CD4-positive, alpha-beta T cell treated with Interleukin-6 for 4 hours (primary cell): ENCODE results near the gene CACNA1C.

Experiments
- DNase-seq: peaks from one replicate; pipeline ENCODE4 v3.0.0-alpha.2; 2020; ENCODE audit warnings: mixed read lengths

CACNA1C gene

GRCh38 chr12:2439332-2440100, 386.7 kb downstream of the CACNA1C start:
- DNase-seq, result no peak

DNA sequence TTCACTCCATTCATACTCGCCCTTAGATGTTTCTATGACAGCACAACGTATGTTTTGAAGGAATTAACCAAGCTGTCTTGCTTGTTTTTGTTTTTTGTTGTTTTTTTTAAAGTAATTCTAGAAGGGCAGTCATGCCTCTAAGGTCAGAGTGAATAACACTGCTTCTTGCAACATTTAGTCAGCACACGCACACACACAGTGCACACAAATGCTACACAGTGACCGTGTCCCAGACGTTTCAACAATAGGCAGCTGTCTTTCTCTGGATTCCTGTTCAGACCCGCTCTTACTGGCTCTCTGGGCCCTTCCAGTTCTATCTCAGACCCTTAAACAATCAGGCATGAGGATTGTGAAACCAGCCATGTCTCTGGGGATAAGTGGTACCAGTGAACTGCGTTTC, 391.0 kb downstream of the CACNA1C start:
- no peak for DNase-seq

DNA sequence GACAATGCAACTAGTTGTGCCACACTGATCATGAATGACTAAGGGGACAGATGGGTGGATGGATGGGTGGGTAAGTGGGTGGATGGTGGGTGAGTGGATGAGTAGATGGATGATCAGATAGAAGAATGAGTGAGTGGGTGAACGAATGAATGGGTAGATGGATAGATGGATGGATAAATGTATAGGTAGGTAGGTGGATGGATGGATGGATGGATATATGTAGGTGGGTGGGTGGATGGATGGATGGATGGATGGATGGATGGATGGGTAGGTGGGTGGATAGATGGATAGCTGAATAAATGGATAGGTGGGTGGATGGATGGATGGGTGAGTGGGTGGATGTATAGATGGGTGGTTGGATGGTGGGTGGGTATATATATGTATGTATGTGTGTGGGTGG, 393.2 kb downstream of the CACNA1C start:
- no peak for DNase-seq

GRCh38 chr12:2447861-2448260, 395.1 kb downstream of the CACNA1C start:
- DNase-seq, result no peak

DNA sequence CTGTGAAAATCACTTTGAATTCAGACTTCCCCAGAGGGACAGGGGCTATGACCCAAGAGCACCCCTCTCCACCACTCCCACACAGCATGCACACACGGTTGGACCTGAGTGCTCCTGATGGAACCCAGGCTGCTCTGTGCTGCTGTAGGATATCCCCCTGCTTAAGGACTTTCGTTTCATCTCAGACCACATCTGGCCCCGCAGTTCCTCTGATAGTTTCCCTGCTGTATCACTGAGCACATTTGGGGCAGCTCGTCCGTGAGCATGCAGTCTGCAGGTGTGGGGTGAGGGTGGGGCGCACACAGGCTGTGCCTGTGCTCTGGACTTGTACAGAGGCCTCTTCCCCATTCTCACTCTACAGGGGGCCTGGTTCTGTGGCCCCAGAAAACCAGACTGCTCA, 396.8 kb downstream of the CACNA1C start:
- no peak for DNase-seq

- DNase-seq, result no peak
These were observed 397.8 kb downstream of the CACNA1C start for GRCh38 chr12:2450553-2450952.

DNA sequence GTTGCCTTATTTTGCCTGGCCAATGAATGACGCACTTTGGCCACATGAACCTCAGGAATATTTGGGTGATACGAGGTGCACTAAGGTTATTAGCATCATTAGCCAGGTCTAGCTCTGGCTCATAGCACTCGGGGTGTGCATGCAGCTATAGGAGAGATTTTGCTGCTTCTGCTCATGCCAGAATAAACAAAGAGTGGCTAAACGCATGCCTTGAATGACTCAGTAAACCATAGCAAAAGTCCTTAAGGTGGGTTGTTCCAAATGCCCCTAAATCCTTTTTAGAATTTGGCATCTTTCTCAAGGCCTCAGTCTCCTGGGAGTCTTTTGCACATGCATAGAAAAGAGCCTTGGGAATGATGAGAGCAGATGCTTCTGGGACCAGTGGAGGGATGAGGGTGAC, 398.2 kb downstream of the CACNA1C start:
- DNase-seq, result no peak

DNA sequence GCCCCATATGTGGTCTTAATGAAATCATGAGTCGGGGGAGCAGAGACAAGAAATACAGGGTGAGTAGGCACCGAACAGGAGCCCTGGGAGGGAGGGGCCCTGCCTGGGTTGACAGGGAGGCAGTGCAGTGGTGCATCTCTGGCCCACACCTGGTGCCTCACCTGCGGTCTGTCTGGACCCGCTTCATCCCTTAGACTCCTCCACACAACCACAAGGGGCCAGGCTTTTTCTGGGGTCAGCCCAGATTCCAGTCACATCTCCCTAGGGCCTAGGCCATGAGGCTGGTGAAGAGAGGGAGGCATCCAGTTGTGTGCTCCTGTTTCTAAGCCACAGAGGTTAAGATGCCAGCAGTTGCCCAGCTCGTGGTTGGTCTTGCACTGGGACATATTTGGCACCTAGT, 398.7 kb downstream of the CACNA1C start:
- no peak for DNase-seq

DNA sequence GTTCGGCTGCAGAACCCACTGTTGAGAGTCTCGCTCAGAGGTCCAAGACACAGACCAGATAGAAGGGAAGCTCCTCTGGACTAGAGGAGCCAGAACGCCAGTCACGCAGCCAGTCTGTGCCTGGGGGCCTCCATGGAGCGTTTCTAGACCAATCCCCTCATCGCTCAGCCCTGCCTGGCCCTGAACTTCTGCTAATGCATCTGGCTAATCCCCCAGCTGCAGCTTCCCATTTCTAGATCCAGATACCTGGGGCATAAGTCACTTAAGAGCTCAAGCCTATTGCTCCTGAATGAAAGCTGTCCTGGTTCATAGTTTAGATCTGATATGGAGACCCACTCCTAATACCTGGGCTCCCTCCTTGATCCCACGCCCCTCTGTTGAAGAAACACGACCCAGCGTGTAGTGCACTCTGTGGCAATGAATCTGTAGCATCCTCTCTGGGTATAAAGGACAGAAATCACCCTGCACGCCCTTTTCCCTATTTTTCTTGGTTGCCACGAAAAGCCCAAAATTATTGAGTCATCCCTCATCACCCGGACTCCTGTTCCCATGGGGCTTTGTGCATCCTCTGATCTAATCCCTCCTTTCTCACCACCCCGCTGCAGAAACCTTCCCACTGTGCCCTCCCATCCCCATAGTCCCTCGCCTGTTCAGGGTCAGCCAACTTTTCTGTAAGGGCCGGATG, 400.4 kb downstream of the CACNA1C start:
- no peak for DNase-seq

GRCh38 chr12:2453761-2454090, 400.9 kb downstream of the CACNA1C start:
- no peak for DNase-seq

GRCh38 chr12:2454601-2455177, 401.9 kb downstream of the CACNA1C start:
- no peak for DNase-seq

DNA sequence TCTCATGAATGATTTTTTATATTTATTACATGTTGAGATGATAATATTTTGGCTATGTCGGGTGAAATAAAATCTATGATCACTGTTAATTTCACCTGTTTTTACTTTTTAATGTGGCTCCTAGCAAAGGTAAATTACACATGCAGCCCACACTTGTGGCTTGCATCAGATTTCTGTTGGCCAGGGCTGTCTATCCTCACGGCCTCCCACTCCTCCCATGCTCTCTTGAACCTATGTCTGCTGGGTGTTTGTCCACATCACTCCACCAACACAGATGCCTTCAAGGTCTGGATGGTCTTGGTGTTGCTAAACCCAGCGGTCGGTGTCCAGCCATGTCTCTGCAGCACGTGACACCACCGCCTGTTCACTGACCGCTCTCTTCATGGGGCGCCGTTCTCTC, 402.6 kb downstream of the CACNA1C start:
- DNase-seq, result no peak

GRCh38 chr12:2456122-2456812, 403.5 kb downstream of the CACNA1C start:
- no peak for DNase-seq

- no peak for DNase-seq
These were observed 404.0 kb downstream of the CACNA1C start for GRCh38 chr12:2456813-2457186.

GRCh38 chr12:2457215-2457932, 404.6 kb downstream of the CACNA1C start:
- DNase-seq, result no peak

DNA sequence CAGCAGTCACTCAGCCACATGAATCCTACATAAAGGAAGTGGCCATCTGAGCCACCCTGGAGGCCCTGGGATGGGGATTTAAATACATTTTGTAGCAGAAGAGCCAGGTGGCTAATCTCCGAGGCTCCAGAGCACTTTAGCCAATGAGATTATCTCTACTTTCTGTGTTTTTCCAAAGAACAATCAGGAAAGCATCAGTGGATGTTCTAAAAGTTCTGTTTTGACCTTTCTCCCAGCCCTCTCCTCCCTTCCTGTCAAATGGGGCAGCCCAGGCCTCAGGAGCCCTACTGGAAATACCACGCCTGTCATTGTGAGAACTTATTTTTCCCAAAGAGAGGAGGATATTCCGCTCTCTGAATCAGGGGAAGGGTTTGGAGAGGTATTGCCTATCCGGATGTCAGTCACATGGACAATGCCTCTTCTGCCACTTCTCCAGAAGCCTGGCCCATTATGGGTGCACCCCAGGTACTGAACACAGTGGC, 405.2 kb downstream of the CACNA1C start:
- DNase-seq, result no peak

DNA sequence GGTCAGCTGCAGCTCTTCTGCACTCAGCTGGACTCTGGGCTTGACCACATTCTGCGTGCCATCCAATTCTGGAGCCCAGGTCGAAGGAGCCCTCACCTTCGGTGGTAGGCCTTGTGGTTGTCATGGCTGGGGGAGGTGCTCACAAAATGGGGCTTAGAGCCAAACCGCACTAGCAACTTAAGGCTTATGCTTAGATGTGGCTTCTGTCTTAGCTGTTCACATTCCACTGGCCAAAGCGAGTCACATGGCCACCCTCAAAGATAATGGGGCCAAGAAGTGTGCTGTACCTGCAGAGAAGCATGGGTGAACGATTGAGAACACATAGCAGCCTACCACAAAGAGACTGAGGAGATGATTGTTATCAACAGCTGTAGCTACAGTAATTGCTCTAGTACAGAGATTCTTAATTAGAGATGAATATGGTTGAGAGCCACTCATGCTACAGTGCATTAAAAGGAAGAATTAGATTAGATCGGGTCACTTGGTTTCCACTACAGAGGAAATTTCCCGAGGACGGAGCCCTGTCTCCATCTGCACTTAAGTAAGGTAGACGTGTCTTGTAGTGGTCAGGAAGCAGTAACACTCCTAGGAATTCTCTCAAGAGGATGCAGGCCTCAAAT, 407.4 kb downstream of the CACNA1C start:
- no peak for DNase-seq

- DNase-seq, result no peak
These were observed 408.3 kb downstream of the CACNA1C start for GRCh38 chr12:2461046-2461445.

DNA sequence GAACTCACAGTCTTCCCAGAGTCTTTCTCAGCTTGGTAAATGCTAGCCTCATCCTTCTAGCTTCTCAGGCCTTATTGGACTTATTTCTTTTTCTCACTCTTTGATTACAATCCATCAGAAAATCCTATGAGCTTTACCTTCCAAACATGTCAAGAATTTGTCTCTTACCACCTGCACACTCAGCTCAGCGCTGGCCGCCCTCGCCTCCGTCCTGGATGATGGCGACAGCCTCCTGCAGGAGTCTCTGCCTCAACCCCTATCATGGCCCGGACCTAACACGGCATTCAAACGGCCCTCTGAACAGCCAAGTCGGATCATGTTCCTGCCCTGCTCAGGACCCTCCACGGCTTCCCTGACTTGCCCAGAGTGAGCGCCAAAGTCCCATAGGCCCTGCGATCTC, 408.9 kb downstream of the CACNA1C start:
- no peak for DNase-seq

- DNase-seq, result no peak
These were observed 409.3 kb downstream of the CACNA1C start for GRCh38 chr12:2462087-2462486.

- DNase-seq, result no peak
These were observed 410.9 kb downstream of the CACNA1C start for GRCh38 chr12:2463719-2464118.

DNA sequence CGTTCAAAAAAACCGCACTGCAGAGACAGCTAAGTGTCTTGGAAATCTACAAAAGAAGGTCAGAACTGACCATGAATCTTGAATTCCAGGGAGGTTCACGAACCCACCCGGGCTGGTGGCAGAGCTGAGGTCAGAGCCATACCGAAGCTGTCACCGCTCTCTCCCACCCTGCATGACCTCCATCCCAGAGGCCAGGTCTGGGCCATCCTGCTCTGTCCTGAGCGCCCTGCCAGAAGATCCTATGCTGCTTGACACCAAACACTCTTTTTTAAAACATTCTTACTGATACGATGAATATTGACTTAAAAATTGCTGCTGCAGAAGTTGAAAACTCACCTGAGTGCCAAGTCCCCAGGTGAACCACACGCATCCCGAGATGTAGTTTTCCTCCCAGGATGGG, 412.9 kb downstream of the CACNA1C start:
- DNase-seq, result no peak

DNA sequence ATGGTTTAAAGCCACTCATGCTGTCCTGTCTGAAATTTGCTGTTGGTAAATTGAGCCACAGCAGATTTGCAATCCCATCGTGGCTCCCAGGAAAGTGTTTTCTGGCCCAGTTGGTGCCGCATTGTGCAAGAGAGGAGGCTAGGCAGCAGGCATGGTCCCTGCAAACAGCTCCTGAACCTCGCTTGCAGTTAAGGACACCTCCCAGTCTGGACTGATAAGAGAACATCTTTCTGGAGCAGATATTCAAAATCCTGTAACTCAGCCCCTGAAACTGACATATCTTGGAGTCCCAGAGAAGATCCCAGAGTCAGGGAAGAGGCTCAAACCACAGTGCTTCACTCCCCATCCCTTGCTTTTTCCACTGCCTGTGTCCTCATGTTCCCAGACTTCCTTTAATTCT, 413.4 kb downstream of the CACNA1C start:
- DNase-seq, result no peak
